SK-MEL-5 (cell line): ENCODE data around the gene NPW. TPM values are rescaled to one million over a fixed set of nuclear protein-coding genes. Genes with fewer than 3 reads are reported as not detected.
A peak's percentile ranks its signal among the peaks of the same experiment; 100 is the strongest.

ENCODE experiments used
- DNase-seq: peaks from one replicate; pipeline ENCODE4 v3.0.0-alpha.2; 2016; ENCODE audit warnings: low read depth, low spot score
- in situ Hi-C: cut with HindIII; loops from 2 replicates; pipeline ENCODE4 v1.10.0; 2016; ENCODE audit warnings: low sequenced_read_pairs, high pct_unique_total_duplicates, low pct_unique_long_range_greater_than_20kb
- total RNA-seq: library from RNA; depleted of rRNA; stranded (reverse); fragments of >200 nt; shearing (Covaris generic); gene quantifications from 2 replicates; pipeline ENCODE4 v1.2.3, GENCODE V29; 2014

NPW gene
- total RNA-seq, 1 experiment from 2014 or later = 0.55 TPM

- in situ Hi-C loops = no loop called here
- no peak for DNase-seq
Measured at GRCh38 chr16:1982991-1983543, 36.5 kb upstream of the NPW start.

- peak; percentile 87 for DNase-seq
- in situ Hi-C loops = no loop called here
Measured at GRCh38 chr16:1983544-1984346, 35.8 kb upstream of the NPW start, which contains the start of gene GFER. Gene GFER, plus strand, starts transcription at chr16:1984193. Its CDS starts 26 bp downstream, at chr16:1984219.

- no peak for DNase-seq
- in situ Hi-C loops = no loop called here
Measured at GRCh38 chr16:1984347-1985225, 35.0 kb upstream of the NPW start.

GRCh38 chr16:1985466-1986150, 34.0 kb upstream of the NPW start:
- in situ Hi-C loops = no loop called here

GRCh38 chr16:1987198-1987597, 32.4 kb upstream of the NPW start:
- in situ Hi-C loops = no loop called here
- no peak for DNase-seq

More at GRCh38 chr16:1985466-1986150, 34.0 kb upstream of the NPW start:
- DNase-seq = no peak

- in situ Hi-C loops = no loop called here
- no peak for DNase-seq
Measured at GRCh38 chr16:1989209-1990100, 30.1 kb upstream of the NPW start, which contains the start of gene SYNGR3. Gene SYNGR3, plus strand, starts transcription at chr16:1989970. Its CDS starts 133 bp downstream, at chr16:1990103.

GRCh38 chr16:1990101-1990350, 29.6 kb upstream of the NPW start:
- in situ Hi-C loops = no loop called here

GRCh38 chr16:1990351-1991134, 29.0 kb upstream of the NPW start:
- DNase-seq = no peak
- in situ Hi-C loops = no loop called here

More at GRCh38 chr16:1990101-1990350, 29.6 kb upstream of the NPW start:
- no peak for DNase-seq

- in situ Hi-C loops = no loop called here
- no peak for DNase-seq
Measured at GRCh38 chr16:1991135-1991551, 28.4 kb upstream of the NPW start.

- DNase-seq = no peak
- in situ Hi-C loops = no loop called here
Measured at GRCh38 chr16:1991588-1991947, 28.0 kb upstream of the NPW start.

- in situ Hi-C loops = no loop called here
Measured at GRCh38 chr16:1991948-1992703, 27.5 kb upstream of the NPW start.

GRCh38 chr16:1992704-1993317, 26.8 kb upstream of the NPW start:
- DNase-seq = no peak
- in situ Hi-C loops = no loop called here

More at GRCh38 chr16:1991948-1992703, 27.5 kb upstream of the NPW start:
- peak; percentile 73 for DNase-seq

- in situ Hi-C loops = no loop called here
- no peak for DNase-seq
Measured at GRCh38 chr16:1993731-1994131, 25.9 kb upstream of the NPW start.

- in situ Hi-C loops = no loop called here
- no peak for DNase-seq
Measured at GRCh38 chr16:1997494-1998359, 21.9 kb upstream of the NPW start.
